Stomach (tissue), 9 donors: ENCODE data around the gene PRKCB. TPM values are rescaled to one million over a fixed set of nuclear protein-coding genes. Genes with fewer than 3 reads are reported as not detected.

Experiments used
- DNase-seq, 2 donors: peaks; one replicate each; pipeline versions ENCODE4 v3.0.0 to v3.0.0-alpha.2; 2013 to 2019
- H3K27ac ChIP-seq, 5 donors: fragments of 200-600 bp in 4 of 5; sonication (generic) in 4 of 5; one replicate each; pipeline ENCODE4 v1.5.1; 2013 to 2019; ENCODE audit warnings: mild to moderate bottlenecking in 1 of 5, moderate library complexity in 1 of 5
- H3K27me3 ChIP-seq, 3 donors: fragments of 200-600 bp; sonication (generic); one replicate each; pipeline ENCODE4 v1.5.1; 2017 to 2019; ENCODE audit warnings: mixed run types in 1 of 3
- H3K36me3 ChIP-seq, 4 donors: fragments of 200-600 bp; sonication (generic); 1 replicate in 3 of 4; 2 replicates in 1 of 4; pipeline ENCODE4 v1.5.1; 2016 to 2019
- H3K4me1 ChIP-seq, 4 donors: fragments of 200-600 bp; sonication (generic); one replicate each; pipeline ENCODE4 v1.5.1; 2016 to 2019
- H3K4me3 ChIP-seq, 4 donors: fragments of 200-600 bp; sonication (generic) in 3 of 4; one replicate each; pipeline ENCODE4 v1.5.1; 2016 to 2019; ENCODE audit warnings: mild to moderate bottlenecking in 1 of 4
- H3K9me3 ChIP-seq, 4 donors: fragments of 200-600 bp; sonication (generic); one replicate each; pipeline ENCODE4 v1.5.1; 2016 to 2019
- EP300 ChIP-seq: sonication (generic); formaldehyde crosslinking; IDR thresholded peaks from one replicate; pipeline ENCODE4 v1.6.1; 2017; ENCODE audit warnings: antibody characterized with exemption
- POLR2A ChIP-seq, 4 donors: fragments of 450-650 bp; IDR thresholded peaks; one replicate each; pipeline ENCODE4 v1.6.1; 2016; ENCODE audit warnings: antibody characterized with exemption in 4 of 4, control low read depth in 2 of 4, mild to moderate bottlenecking in 1 of 4, moderate library complexity in 1 of 4
- POLR2AphosphoS5 ChIP-seq, 3 donors: sonication (generic); formaldehyde crosslinking; IDR thresholded peaks; one replicate each; pipeline ENCODE4 v1.6.1; 2016; ENCODE audit warnings: antibody characterized with exemption in 3 of 3
- WGBS, 5 donors: extraction: QIAGEN DNeasy Blood & Tissue Kit in 3 of 5; methylation state at CpG; one replicate each; pipeline versions ENCODE4 v1.1.5 to v1.1.7; 2013 to 2018; 5-methylcytosine and 5-hydroxymethylcytosine counted together
- intact Hi-C: fragments of 100-400 bp; cut with DNase I; formaldehyde crosslinking; loops from one replicate; pipeline ENCODE4 v1.15.1; 2023; ENCODE audit warnings: low total_unique reads
- polyA plus RNA-seq, 3 donors: library from polyadenylated mRNA; stranded (reverse); fragments of 200-250 nt; gene quantifications; one replicate each; pipeline ENCODE4 v1.2.3, GENCODE V29; 2013
- total RNA-seq, 5 donors: library from RNA; depleted of rRNA; stranded (reverse); fragments of >200 nt; gene quantifications; one replicate each; pipeline versions ENCODE4 v1.1.0 to v1.2.3, GENCODE V29; 2014 to 2016
- TF ChIP-seq, protein P1 (sequence below), 7 experiments: fragments of 450-650 bp in 4 of 7; fragments of 200-600 bp in 3 of 7; sonication (generic) in 3 of 7; IDR thresholded peaks; one replicate each; pipeline ENCODE4 v1.5.1; 2016 to 2019; ENCODE audit warnings: antibody characterized with exemption in 7 of 7, control low read depth in 2 of 7, mild to moderate bottlenecking in 1 of 7
- donor health status: healthy with polysubstance abuse.
- donor health status: Bipolar disorder and iron deficiency.
- donor health status: healthy.

The PRKCB gene
- total and polyA plus RNA-seq, 8 donors: 1.1 to 49.6 (median 14.7) TPM

DNA sequence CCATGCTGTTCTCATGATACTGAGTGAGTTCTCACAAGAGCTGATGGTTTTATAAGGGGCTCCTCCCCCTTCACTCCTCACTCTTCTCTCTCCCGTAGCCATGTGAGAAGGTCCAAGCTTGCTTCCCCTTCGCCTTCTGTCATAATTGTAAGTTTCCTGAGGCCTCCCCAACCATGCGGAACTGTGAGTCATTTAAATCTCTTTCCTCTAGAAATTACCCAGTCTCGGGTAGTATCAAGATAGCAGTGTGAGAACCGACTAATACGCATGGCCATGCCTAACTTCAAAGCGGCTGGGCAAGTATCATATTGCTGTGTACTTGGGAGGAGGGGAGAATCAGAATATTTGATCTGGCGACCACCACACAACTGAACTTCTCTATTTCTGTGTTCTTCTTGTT is 88.3 kb downstream of the PRKCB start:
- intact Hi-C loops: no loop called here
- H3K36me3 ChIP-seq: no peaks in the 10 kb centered on the region
- 56 to 71% (median 64%) methylated on average over 8 of the region's 8 CpGs for WGBS, 5 donors
- no peak overlapping the region for H3K27ac ChIP-seq
- TF ChIP-seq POLR2A (IDR thresholded peaks at IDR 0.05) (no peak), POLR2AphosphoS5 (IDR thresholded peaks at IDR 0.05) (no peak), EP300 (no peak)
- TF ChIP-seq, protein P1, sequence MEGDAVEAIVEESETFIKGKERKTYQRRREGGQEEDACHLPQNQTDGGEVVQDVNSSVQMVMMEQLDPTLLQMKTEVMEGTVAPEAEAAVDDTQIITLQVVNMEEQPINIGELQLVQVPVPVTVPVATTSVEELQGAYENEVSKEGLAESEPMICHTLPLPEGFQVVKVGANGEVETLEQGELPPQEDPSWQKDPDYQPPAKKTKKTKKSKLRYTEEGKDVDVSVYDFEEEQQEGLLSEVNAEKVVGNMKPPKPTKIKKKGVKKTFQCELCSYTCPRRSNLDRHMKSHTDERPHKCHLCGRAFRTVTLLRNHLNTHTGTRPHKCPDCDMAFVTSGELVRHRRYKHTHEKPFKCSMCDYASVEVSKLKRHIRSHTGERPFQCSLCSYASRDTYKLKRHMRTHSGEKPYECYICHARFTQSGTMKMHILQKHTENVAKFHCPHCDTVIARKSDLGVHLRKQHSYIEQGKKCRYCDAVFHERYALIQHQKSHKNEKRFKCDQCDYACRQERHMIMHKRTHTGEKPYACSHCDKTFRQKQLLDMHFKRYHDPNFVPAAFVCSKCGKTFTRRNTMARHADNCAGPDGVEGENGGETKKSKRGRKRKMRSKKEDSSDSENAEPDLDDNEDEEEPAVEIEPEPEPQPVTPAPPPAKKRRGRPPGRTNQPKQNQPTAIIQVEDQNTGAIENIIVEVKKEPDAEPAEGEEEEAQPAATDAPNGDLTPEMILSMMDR (IDR thresholded peaks at IDR 0.05): no peak
- H3K27me3 ChIP-seq: no peaks in the 10 kb centered on the region
- H3K4me1 ChIP-seq: no peaks in the 10 kb centered on the region
- H3K4me3 ChIP-seq: no peak overlapping the region
- no peaks in the 10 kb centered on the region for H3K9me3 ChIP-seq
- DNase-seq: no peak

GRCh38 chr16:23927796-23928195 is 92.0 kb downstream of the PRKCB start:
- no peak for DNase-seq
- no peaks in the 10 kb centered on the region for H3K4me1 ChIP-seq
- H3K9me3 ChIP-seq: no peaks in the 10 kb centered on the region
- WGBS, 5 donors: 29 to 55% (median 31%) methylated on average over 4 of the region's 4 CpGs
- TF ChIP-seq POLR2A (IDR thresholded peaks at IDR 0.05) (no peak), POLR2AphosphoS5 (IDR thresholded peaks at IDR 0.05) (no peak), EP300 (no peak)
- TF ChIP-seq, protein P1 (IDR thresholded peaks at IDR 0.05): no peak
- no peaks in the 10 kb centered on the region for H3K36me3 ChIP-seq
- peaks cover 0 to 8% (median 0%) of the 10 kb centered on the region in 3 donors for H3K27me3 ChIP-seq
- no peak overlapping the region for H3K27ac ChIP-seq
- no peak overlapping the region for H3K4me3 ChIP-seq
- intact Hi-C loops: no loop called here

DNA sequence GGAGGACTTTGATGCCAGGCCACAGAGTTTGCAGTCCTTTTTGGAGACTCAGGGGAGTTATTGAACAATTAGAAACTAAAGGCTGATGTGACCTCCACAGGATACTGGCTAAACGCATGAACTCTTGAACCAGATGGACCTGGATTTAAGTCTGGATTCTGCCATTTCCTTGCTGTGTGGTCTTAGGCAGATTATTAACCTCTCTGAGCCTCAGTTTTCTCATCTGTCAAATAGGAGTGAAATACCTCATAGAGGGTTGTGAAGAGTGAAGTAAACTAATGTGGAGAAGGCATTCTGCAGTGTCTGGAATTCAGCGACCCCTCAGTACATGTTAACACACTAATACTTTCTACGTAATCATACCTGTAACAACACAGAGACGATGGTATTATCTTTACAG is 93.5 kb downstream of the PRKCB start:
- no peaks in the 10 kb centered on the region for H3K9me3 ChIP-seq
- intact Hi-C loops: no loop called here
- peaks cover 0 to 8% (median 0%) of the 10 kb centered on the region in 3 donors for H3K27me3 ChIP-seq
- H3K27ac ChIP-seq: no peak overlapping the region
- no peak overlapping the region for H3K4me3 ChIP-seq
- TF ChIP-seq POLR2AphosphoS5 (IDR thresholded peaks at IDR 0.05) (no peak), EP300 (no peak), POLR2A (IDR thresholded peaks at IDR 0.05) (no peak)
- TF ChIP-seq, protein P1 (IDR thresholded peaks at IDR 0.05): no peak
- no peaks in the 10 kb centered on the region for H3K36me3 ChIP-seq
- no peaks in the 10 kb centered on the region for H3K4me1 ChIP-seq
- WGBS, 5 donors: 92 to 95% (median 94%) methylated on average over 4 of the region's 4 CpGs
- no peak for DNase-seq

DNA sequence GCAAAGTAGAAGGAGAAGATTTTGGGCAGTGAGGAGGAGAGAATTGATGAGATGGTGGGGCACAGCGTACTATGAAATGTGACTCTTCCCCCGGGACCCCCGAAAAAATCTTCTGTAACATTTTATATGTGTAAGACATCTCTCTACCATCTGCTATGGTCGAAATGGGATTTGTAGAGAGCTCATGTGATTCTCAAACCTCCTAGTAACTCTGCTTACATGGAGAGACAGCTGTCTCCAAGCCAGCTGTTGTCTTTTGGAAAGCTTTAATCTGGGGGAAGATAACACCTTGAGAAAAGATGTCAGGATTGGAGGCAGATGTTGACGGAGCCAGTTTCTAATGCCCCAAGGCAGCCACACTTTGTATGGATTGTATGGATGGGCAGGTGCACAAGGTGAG is 94.1 kb downstream of the PRKCB start:
- intact Hi-C loops: no loop called here
- Histone ChIP-seq H3K4me1 (no peaks in the 10 kb centered on the region), H3K27ac (no peak overlapping the region), H3K27me3 (peaks cover 0 to 8% (median 0%) of the 10 kb centered on the region in 3 donors), H3K36me3 (no peaks in the 10 kb centered on the region), H3K9me3 (no peaks in the 10 kb centered on the region), H3K4me3 (no peak overlapping the region)
- DNase-seq: no peak
- no peak for TF ChIP-seq POLR2A (IDR thresholded peaks at IDR 0.05)
- TF ChIP-seq EP300: no peak
- no peak for TF ChIP-seq POLR2AphosphoS5 (IDR thresholded peaks at IDR 0.05)
- TF ChIP-seq, protein P1 (IDR thresholded peaks at IDR 0.05): no peak
- WGBS, 5 donors: 78 to 83% (median 80%) methylated on average over 5 of the region's 5 CpGs
